ENCODE data around the gene RTN4RL1. TPM values are rescaled to one million over a fixed set of nuclear protein-coding genes. Genes with fewer than 3 reads are reported as not detected.
A peak's percentile ranks its signal among the peaks of the same experiment; 100 is the strongest.

Gene RTN4RL1
- total RNA-seq, 2 donors from 2014 or later, result 18.2 to 19.6 TPM

DNA sequence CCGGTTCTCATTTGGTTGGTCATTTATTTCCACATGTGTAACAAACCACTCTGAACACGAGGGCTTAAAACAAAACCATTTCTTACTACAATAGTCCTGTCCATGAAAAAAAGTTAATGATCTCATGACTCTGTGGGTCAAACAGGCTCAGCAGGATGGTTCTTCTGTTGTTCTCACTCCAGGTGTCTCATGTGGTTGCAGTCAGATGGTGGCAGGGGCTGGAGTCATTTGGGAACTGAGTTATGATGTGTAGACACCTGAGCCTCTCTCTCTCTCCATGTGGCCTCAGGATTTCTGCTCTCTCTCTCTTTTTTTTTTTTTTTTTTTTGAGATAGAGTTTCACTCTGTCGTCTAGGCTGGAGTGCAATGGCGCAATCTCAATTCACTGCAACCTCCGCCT is 55.4 kb downstream of the RTN4RL1 start:
- TF ChIP-seq, protein P1, sequence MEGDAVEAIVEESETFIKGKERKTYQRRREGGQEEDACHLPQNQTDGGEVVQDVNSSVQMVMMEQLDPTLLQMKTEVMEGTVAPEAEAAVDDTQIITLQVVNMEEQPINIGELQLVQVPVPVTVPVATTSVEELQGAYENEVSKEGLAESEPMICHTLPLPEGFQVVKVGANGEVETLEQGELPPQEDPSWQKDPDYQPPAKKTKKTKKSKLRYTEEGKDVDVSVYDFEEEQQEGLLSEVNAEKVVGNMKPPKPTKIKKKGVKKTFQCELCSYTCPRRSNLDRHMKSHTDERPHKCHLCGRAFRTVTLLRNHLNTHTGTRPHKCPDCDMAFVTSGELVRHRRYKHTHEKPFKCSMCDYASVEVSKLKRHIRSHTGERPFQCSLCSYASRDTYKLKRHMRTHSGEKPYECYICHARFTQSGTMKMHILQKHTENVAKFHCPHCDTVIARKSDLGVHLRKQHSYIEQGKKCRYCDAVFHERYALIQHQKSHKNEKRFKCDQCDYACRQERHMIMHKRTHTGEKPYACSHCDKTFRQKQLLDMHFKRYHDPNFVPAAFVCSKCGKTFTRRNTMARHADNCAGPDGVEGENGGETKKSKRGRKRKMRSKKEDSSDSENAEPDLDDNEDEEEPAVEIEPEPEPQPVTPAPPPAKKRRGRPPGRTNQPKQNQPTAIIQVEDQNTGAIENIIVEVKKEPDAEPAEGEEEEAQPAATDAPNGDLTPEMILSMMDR (conservative IDR thresholded peaks at IDR 0.05), result no peak
- no peaks in the 10 kb centered on the region for H3K9me3 ChIP-seq (ENCODE audit: control insufficient read depth, low read length)
- no peak overlapping the region for H3K9ac ChIP-seq (ENCODE audit: extremely low read depth, low read length, poor library complexity, severe bottlenecking)
- H3K27me3 ChIP-seq (ENCODE audit: control insufficient read depth, insufficient read depth, low read length, poor library complexity, severe bottlenecking), result no peaks in the 10 kb centered on the region
- Mint-ChIP-seq H3K36me3 (ENCODE audit: low read depth) (peaks cover 14% of the 10 kb centered on the region), H3K4me1 (peaks cover 30% of the 10 kb centered on the region), H3K4me3 (no peak overlapping the region), H3K9me3 (peaks cover 3% of the 10 kb centered on the region), H3K27ac (no peak overlapping the region), H3K27me3 (ENCODE audit: insufficient read depth) (peaks cover 23% of the 10 kb centered on the region)
- H3K4me1 ChIP-seq (ENCODE audit: control insufficient read depth, insufficient read depth, low read length), result peaks cover 9% of the 10 kb centered on the region
- no peak overlapping the region for H3K4me3 ChIP-seq (ENCODE audit: low read length)
- whole genome bisulfite sequencing, 2 experiments (ENCODE audit: insufficient coverage in 1 of 2, insufficient read length in 1 of 2), result 81 to 85% methylated on average over 5 of the region's 5 CpGs
- peaks cover 5% of the 10 kb centered on the region for H3K36me3 ChIP-seq (ENCODE audit: control insufficient read depth, insufficient read depth, low read length)
- no peak overlapping the region for H3K27ac ChIP-seq (ENCODE audit: low read depth, low read length)
- DNase-seq, result no peak

DNA sequence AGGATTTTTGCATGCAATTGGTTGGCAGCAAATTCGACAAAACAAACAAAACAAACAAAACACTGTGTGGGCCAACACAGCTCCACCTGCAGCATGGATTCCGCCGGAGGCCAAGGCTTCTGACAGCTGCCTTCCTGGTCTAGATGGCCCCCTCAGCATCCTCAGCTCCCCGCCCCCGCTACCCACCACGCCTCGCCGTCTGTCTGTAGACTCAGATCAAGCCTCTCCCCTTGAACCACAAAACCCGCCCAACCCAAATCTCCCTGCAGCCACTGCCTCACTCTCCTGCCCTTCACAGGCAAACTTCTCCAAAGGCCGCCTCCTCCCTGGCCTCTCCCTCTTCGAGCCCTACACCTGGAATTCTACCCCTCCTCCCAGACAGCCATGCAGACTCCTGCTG is 57.9 kb downstream of the RTN4RL1 start:
- Mint-ChIP-seq H3K4me3 (peak overlapping the region; percentile 13), H3K4me1 (peaks cover 30% of the 10 kb centered on the region), H3K9me3 (peaks cover 3% of the 10 kb centered on the region), H3K27me3 (ENCODE audit: insufficient read depth) (peaks cover 17% of the 10 kb centered on the region), H3K36me3 (ENCODE audit: low read depth) (peaks cover 9% of the 10 kb centered on the region), H3K27ac (peak overlapping the region; percentile 80)
- Histone ChIP-seq H3K9me3 (ENCODE audit: control insufficient read depth, low read length) (no peaks in the 10 kb centered on the region), H3K4me1 (ENCODE audit: control insufficient read depth, insufficient read depth, low read length) (peaks cover 7% of the 10 kb centered on the region), H3K9ac (ENCODE audit: extremely low read depth, low read length, poor library complexity, severe bottlenecking) (no peak overlapping the region), H3K4me3 (ENCODE audit: low read length) (no peak overlapping the region), H3K27me3 (ENCODE audit: control insufficient read depth, insufficient read depth, low read length, poor library complexity, severe bottlenecking) (no peaks in the 10 kb centered on the region), H3K36me3 (ENCODE audit: control insufficient read depth, insufficient read depth, low read length) (peaks cover 5% of the 10 kb centered on the region), H3K27ac (ENCODE audit: low read depth, low read length) (peak overlapping the region; percentile 17)
- TF ChIP-seq, protein P1 (conservative IDR thresholded peaks at IDR 0.05), result no peak
- DNase-seq, result peak; percentile 95
- WGBS, 2 experiments (ENCODE audit: insufficient coverage in 1 of 2, insufficient read length in 1 of 2), result 35 to 43% methylated on average over 9 to 11 of the region's 11 CpGs

DNA sequence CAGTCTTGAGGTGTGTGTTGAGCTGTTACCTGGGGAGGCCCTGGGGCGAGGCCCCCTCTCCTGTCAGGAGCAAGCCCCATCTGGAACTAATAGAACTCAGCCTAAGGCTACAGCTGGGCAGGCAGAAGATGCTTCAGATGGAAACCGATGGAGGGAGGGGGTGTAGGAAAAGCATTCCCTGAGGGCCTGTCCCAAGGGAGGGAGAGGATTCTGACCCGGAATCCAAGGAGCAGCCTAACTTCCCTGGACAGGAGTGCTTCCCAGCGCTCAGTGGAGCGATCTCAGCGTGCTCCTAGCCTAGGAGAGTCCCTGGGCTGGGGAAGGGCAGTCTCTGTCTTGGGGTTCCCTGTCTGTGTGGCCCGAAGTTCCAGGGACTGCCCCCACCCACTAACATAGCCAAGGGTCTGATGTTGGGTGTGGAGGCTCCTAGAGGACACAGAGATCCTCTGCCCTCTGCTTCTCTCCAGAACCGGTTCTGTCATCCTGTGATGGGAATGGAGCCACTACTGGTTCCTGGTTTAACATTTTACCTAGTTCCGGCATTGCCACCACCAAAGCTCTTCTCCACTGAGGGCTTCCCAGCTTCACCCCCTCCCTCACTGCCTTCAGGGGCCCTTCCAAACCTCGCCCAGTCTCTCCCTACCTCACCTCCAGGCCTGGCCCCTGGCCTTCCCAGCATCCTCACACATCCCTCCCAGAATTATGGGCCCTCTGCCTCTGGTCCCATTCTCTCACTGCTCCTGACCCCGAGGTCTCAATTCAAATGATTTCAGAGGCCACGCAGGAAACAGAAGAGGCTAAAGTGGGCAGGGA is 58.7 kb downstream of the RTN4RL1 start:
- Histone ChIP-seq H3K27ac (ENCODE audit: low read depth, low read length) (peak overlapping the region; percentile 32), H3K9me3 (ENCODE audit: control insufficient read depth, low read length) (no peaks in the 10 kb centered on the region), H3K4me3 (ENCODE audit: low read length) (no peak overlapping the region), H3K9ac (ENCODE audit: extremely low read depth, low read length, poor library complexity, severe bottlenecking) (no peak overlapping the region), H3K27me3 (ENCODE audit: control insufficient read depth, insufficient read depth, low read length, poor library complexity, severe bottlenecking) (no peaks in the 10 kb centered on the region), H3K36me3 (ENCODE audit: control insufficient read depth, insufficient read depth, low read length) (peaks cover 5% of the 10 kb centered on the region), H3K4me1 (ENCODE audit: control insufficient read depth, insufficient read depth, low read length) (peaks cover 7% of the 10 kb centered on the region)
- Mint-ChIP-seq H3K9me3 (peaks cover 3% of the 10 kb centered on the region), H3K27me3 (ENCODE audit: insufficient read depth) (peaks cover 17% of the 10 kb centered on the region), H3K27ac (peak overlapping the region; percentile 61), H3K4me3 (no peak overlapping the region), H3K36me3 (ENCODE audit: low read depth) (peaks cover 9% of the 10 kb centered on the region), H3K4me1 (peaks cover 30% of the 10 kb centered on the region)
- TF ChIP-seq, protein P1 (conservative IDR thresholded peaks at IDR 0.05), result no peak
- 79 to 87% methylated on average over 7 to 12 of the region's 12 CpGs for WGBS, 2 experiments (ENCODE audit: insufficient coverage in 1 of 2, insufficient read length in 1 of 2)
- DNase-seq, result no peak

Measured in endodermal cell (in vitro differentiated cells).